ENCODE data around the gene CDKAL1. TPM values are rescaled to one million over a fixed set of nuclear protein-coding genes. Genes with fewer than 3 reads are reported as not detected.

Gene CDKAL1
- total and polyA plus RNA-seq, 9 of the 15 experiments (the other 6 are each of a cell fraction or from before 2014, with no cell fraction given) = 11.2 to 36.3 (median 20.1) TPM

GRCh38 chr6:21064756-21065340 is 530.6 kb downstream of the CDKAL1 start:
- FAIRE-seq = no peak
- H3K36me3 ChIP-seq (ENCODE audit: control insufficient read depth, insufficient read depth, low read length) = no peaks in the 10 kb centered on the region
- 0% methylated on average over 1 of the region's 1 CpG for WGBS (ENCODE audit: insufficient coverage, low coverage, missing lambda C conversion rate)
- ChIA-PET POLR2A (no interaction called here), CTCF (ENCODE audit: low intra/inter-chr PET ratio) (no interaction called here)
- no peaks in the 10 kb centered on the region for H4K20me1 ChIP-seq (replicated peaks; ENCODE audit: control insufficient read depth, insufficient read depth, low read length)
- in situ Hi-C loops (cut with MboI) = no loop called here
- H2AFZ ChIP-seq (ENCODE audit: low read depth, low read length) = no peak overlapping the region
- no peaks in the 10 kb centered on the region for H3K9me3 ChIP-seq (replicated peaks; ENCODE audit: control insufficient read depth, insufficient read depth, low read depth, low read length)
- H3K4me1 ChIP-seq (replicated peaks in 1 of 2; ENCODE audit: control insufficient read depth in 2 of 2, insufficient read depth in 2 of 2, low read length in 2 of 2) = peaks cover 0 to 11% of the 10 kb centered on the region in 2 experiments; a peak in 2 of 5 replicates
- DNase-seq (ENCODE audit: extremely low read depth in 1 of 4, low spot score in 3 of 4) = peak in 1 of 4 experiments; percentile 6
- H3K9ac ChIP-seq (ENCODE audit: insufficient read depth in 1 of 2, low read depth in 2 of 2, low read length in 2 of 2) = no peak overlapping the region
- H3K4me2 ChIP-seq (ENCODE audit: insufficient read depth, low read length) = no peak overlapping the region
- no peaks in the 10 kb centered on the region for H3K27me3 ChIP-seq (ENCODE audit: control insufficient read depth in 2 of 2, insufficient read depth in 2 of 2, low read length in 2 of 2)
- ATAC-seq = no peak
- H3K27ac ChIP-seq (ENCODE audit: extremely low read depth, low read depth, low read length) = no peak overlapping the region
- BruUV-seq (replicated peaks) = no TSS peak
- no peaks in the 10 kb centered on the region for H3K9me1 ChIP-seq (ENCODE audit: control insufficient read depth, insufficient read depth, low read length)
- H3K79me2 ChIP-seq (ENCODE audit: control insufficient read depth, insufficient read depth, low read length) = no peaks in the 10 kb centered on the region
- no peak overlapping the region for H3K4me3 ChIP-seq
- intact Hi-C loops (cut with micrococcal nuclease) = no loop called here
- TF ChIP-seq ZNF785 (CRISPR knock-in tag; IDR thresholded peaks at IDR 0.05) (no peak), MED1 (CRISPR knock-in tag; IDR thresholded peaks at IDR 0.05; ENCODE audit: borderline replicate concordance) (no peak), HNRNPL (IDR thresholded peaks at IDR 0.05; ENCODE audit: low read depth, low read length) (no peak), ARID1B (IDR thresholded peaks at IDR 0.05) (peak; percentile 40; the same call in 1 of the 2 replicates), ZNF76 (CRISPR knock-in tag; IDR thresholded peaks at IDR 0.05; ENCODE audit: borderline replicate concordance) (no peak), HDAC8 (tag; IDR thresholded peaks at IDR 0.05) (no peak), SOX6 (IDR thresholded peaks at IDR 0.05) (no peak), SNRNP70 (optimal IDR thresholded peaks at IDR 0.05; ENCODE audit: low read depth, low read length) (no peak), HBP1 (CRISPR knock-in tag; IDR thresholded peaks at IDR 0.05) (no peak), MCM5 (IDR thresholded peaks at IDR 0.05; ENCODE audit: low read depth) (no peak), TRIM25 (IDR thresholded peaks at IDR 0.05; ENCODE audit: borderline replicate concordance) (no peak), BRCA1 (IDR thresholded peaks at IDR 0.05) (no peak), BRCA1 (CRISPR knock-in tag; IDR thresholded peaks at IDR 0.05) (no peak), CBX1 (IDR thresholded peaks at IDR 0.05; ENCODE audit: low read depth) (no peak), SMARCE1 (IDR thresholded peaks at IDR 0.05) (0 out of 2 replicates have a peak, but pooled peaks have one; percentile 41), PRDM10 (IDR thresholded peaks at IDR 0.05; ENCODE audit: partially characterized antibody) (no peak), PHB (CRISPR knock-in tag; IDR thresholded peaks at IDR 0.05) (no peak), NFIC (IDR thresholded peaks at IDR 0.05) (peak; percentile 83), NR2C1 (IDR thresholded peaks at IDR 0.05) (no peak), NR2C1 (tag; IDR thresholded peaks at IDR 0.05) (no peak)

All from K562 (cell line).